Measurements from ENCODE around the gene HBEGF. TPM values are rescaled to one million over a fixed set of nuclear protein-coding genes. Genes with fewer than 3 reads are reported as not detected.

HBEGF gene
- total RNA-seq, 2 donors from 2014 or later, result 1.4 to 2.1 TPM

DNA sequence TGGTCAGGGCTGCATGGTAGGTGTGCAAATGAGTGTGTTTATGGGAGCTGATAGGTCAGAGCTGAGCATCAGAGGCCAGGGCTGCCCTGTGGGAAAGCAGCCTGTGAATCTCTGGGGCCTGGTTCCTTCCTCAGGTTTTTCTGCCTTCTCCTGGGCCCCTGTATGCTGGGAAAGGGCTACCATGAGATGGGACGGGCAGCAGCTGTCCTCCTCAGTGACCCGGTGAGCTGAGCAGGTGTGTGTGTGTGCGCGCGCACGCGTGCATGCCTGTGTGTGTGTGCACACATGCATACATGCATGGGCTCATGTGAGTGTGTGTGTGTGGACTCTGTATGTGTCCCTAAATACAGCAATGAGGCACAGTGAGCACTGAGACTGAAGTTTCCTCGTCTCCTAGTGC is 15.9 kb upstream of the HBEGF start:
- Histone ChIP-seq H3K27me3 (ENCODE audit: control insufficient read depth, insufficient read depth, low read length, poor library complexity, severe bottlenecking) (peaks cover 4% of the 10 kb centered on the region), H3K9ac (ENCODE audit: extremely low read depth, low read length, poor library complexity, severe bottlenecking) (no peak overlapping the region), H3K36me3 (ENCODE audit: control insufficient read depth, insufficient read depth, low read length) (no peaks in the 10 kb centered on the region), H3K4me1 (ENCODE audit: control insufficient read depth, insufficient read depth, low read length) (no peaks in the 10 kb centered on the region), H3K27ac (ENCODE audit: low read depth, low read length) (no peak overlapping the region), H3K9me3 (ENCODE audit: control insufficient read depth, low read length) (no peaks in the 10 kb centered on the region), H3K4me3 (ENCODE audit: low read length) (no peak overlapping the region)
- H3K27me3 Mint-ChIP-seq (ENCODE audit: insufficient read depth), result peaks cover 7% of the 10 kb centered on the region
- H3K4me1 Mint-ChIP-seq, result peaks cover 8% of the 10 kb centered on the region
- H3K4me3 Mint-ChIP-seq, result no peak overlapping the region
- H3K27ac Mint-ChIP-seq, result no peak overlapping the region
- no peak for DNase-seq
- TF ChIP-seq, protein P1, sequence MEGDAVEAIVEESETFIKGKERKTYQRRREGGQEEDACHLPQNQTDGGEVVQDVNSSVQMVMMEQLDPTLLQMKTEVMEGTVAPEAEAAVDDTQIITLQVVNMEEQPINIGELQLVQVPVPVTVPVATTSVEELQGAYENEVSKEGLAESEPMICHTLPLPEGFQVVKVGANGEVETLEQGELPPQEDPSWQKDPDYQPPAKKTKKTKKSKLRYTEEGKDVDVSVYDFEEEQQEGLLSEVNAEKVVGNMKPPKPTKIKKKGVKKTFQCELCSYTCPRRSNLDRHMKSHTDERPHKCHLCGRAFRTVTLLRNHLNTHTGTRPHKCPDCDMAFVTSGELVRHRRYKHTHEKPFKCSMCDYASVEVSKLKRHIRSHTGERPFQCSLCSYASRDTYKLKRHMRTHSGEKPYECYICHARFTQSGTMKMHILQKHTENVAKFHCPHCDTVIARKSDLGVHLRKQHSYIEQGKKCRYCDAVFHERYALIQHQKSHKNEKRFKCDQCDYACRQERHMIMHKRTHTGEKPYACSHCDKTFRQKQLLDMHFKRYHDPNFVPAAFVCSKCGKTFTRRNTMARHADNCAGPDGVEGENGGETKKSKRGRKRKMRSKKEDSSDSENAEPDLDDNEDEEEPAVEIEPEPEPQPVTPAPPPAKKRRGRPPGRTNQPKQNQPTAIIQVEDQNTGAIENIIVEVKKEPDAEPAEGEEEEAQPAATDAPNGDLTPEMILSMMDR (conservative IDR thresholded peaks at IDR 0.05), result no peak
- WGBS, 2 experiments (ENCODE audit: insufficient coverage in 1 of 2, insufficient read length in 1 of 2), result 93 to 94% methylated on average over 6 to 8 of the region's 8 CpGs
- no peaks in the 10 kb centered on the region for H3K36me3 Mint-ChIP-seq (ENCODE audit: low read depth)
- no peaks in the 10 kb centered on the region for H3K9me3 Mint-ChIP-seq

DNA sequence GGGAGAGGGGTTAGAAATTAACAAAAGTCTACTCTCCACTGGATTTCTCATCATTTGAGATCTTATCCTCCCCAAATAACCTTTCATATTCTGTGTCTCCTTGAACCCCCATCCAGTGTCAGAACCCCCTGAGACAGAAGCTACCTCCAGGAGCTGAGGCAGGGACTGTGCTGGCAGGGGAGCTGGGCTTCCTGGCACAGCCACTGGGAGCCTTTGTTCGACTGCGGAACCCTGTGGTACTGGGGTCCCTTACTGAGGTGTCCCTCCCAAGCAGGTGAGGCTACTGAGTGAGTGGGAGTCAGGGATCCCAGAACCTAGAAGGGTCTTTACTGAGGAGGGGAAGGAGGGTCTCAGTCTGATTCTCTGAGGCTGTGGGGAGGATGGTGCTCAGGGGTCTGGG is 15.5 kb upstream of the HBEGF start:
- Histone ChIP-seq H3K9ac (ENCODE audit: extremely low read depth, low read length, poor library complexity, severe bottlenecking) (no peak overlapping the region), H3K9me3 (ENCODE audit: control insufficient read depth, low read length) (no peaks in the 10 kb centered on the region), H3K36me3 (ENCODE audit: control insufficient read depth, insufficient read depth, low read length) (no peaks in the 10 kb centered on the region), H3K27me3 (ENCODE audit: control insufficient read depth, insufficient read depth, low read length, poor library complexity, severe bottlenecking) (peaks cover 4% of the 10 kb centered on the region), H3K4me1 (ENCODE audit: control insufficient read depth, insufficient read depth, low read length) (no peaks in the 10 kb centered on the region), H3K4me3 (ENCODE audit: low read length) (no peak overlapping the region), H3K27ac (ENCODE audit: low read depth, low read length) (no peak overlapping the region)
- Mint-ChIP-seq H3K27ac (no peak overlapping the region), H3K4me1 (peaks cover 8% of the 10 kb centered on the region), H3K27me3 (ENCODE audit: insufficient read depth) (peaks cover 7% of the 10 kb centered on the region), H3K4me3 (no peak overlapping the region), H3K36me3 (ENCODE audit: low read depth) (no peaks in the 10 kb centered on the region), H3K9me3 (no peaks in the 10 kb centered on the region)
- TF ChIP-seq, protein P1 (conservative IDR thresholded peaks at IDR 0.05), result no peak
- DNase-seq, result no peak
- 97 to 100% methylated on average over 2 of the region's 2 CpGs for WGBS, 2 experiments (ENCODE audit: insufficient coverage in 1 of 2, insufficient read length in 1 of 2)

DNA sequence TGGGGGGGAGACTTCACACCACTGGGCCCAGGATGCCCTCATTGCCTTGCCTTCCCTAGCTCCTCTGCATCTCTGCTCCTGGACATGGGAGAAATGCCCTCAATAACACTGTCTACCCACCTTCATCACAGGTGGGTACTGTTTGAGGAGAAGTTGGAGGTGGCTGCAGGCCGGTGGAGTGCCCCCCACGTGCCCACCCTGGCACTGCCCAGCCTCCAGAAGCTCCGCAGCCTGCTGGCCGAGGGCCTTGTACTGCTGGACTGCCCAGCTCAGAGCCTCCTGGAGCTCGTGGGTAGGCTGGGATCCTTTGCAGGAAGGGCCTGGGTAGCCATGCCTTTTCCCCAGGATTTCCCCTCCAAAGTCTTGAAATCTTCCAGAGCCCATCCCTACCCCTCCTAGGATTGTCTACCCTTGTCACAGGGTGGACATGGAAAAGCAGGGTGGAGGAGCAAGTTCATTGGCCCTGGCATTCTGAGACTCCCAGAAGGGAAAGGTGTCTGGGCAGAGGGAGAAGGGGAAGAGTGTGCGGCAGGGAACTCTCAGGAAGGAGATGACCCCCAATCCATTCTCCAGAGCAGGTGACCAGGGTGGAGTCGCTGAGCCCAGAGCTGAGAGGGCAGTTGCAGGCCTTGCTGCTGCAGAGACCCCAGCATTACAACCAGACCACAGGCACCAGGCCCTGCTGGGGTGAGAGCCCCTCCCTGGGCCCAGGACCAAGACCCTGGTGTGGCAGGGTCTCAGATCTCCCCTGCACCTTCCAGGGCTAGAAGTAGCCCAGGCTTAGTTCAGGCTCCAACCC is 14.5 kb upstream of the HBEGF start:
- 87% methylated on average over 7 of the region's 7 CpGs; no CpG with 5 or more reads in 1 of the 2 experiments for whole genome bisulfite sequencing, 2 experiments (ENCODE audit: insufficient coverage in 1 of 2, insufficient read length in 1 of 2)

More for the DNA sequence above, 14.5 kb upstream of the HBEGF start:
- no peaks in the 10 kb centered on the region for H3K36me3 ChIP-seq (ENCODE audit: control insufficient read depth, insufficient read depth, low read length)
- peaks cover 4% of the 10 kb centered on the region for H3K27me3 ChIP-seq (ENCODE audit: control insufficient read depth, insufficient read depth, low read length, poor library complexity, severe bottlenecking)
- Mint-ChIP-seq H3K4me1 (peaks cover 8% of the 10 kb centered on the region), H3K9me3 (no peaks in the 10 kb centered on the region), H3K27me3 (ENCODE audit: insufficient read depth) (peaks cover 7% of the 10 kb centered on the region), H3K36me3 (ENCODE audit: low read depth) (no peaks in the 10 kb centered on the region), H3K27ac (no peak overlapping the region), H3K4me3 (no peak overlapping the region)
- H3K4me3 ChIP-seq (ENCODE audit: low read length), result no peak overlapping the region
- DNase-seq, result no peak
- no peaks in the 10 kb centered on the region for H3K9me3 ChIP-seq (ENCODE audit: control insufficient read depth, low read length)
- TF ChIP-seq, protein P1 (conservative IDR thresholded peaks at IDR 0.05), result no peak
- no peak overlapping the region for H3K27ac ChIP-seq (ENCODE audit: low read depth, low read length)
- no peak overlapping the region for H3K9ac ChIP-seq (ENCODE audit: extremely low read depth, low read length, poor library complexity, severe bottlenecking)
- H3K4me1 ChIP-seq (ENCODE audit: control insufficient read depth, insufficient read depth, low read length), result no peaks in the 10 kb centered on the region
